Measurements from ENCODE around the gene TFDP1.

The TFDP1 gene

GRCh38 chr13:113650275-113650674 is 65.7 kb downstream of the TFDP1 start:
- no peak for DNase-seq (ENCODE audit: low read depth in 2 of 2)

- no peak for DNase-seq (ENCODE audit: low read depth in 2 of 2)
Observed at GRCh38 chr13:113650731-113651148, 66.2 kb downstream of the TFDP1 start.

- no peak for DNase-seq (ENCODE audit: low read depth in 2 of 2)
Observed at GRCh38 chr13:113651511-113652403, 67.2 kb downstream of the TFDP1 start.

GRCh38 chr13:113652404-113653263 is 68.1 kb downstream of the TFDP1 start:
- no peak for DNase-seq (ENCODE audit: low read depth in 2 of 2)

GRCh38 chr13:113653264-113654174 is 69.0 kb downstream of the TFDP1 start:
- DNase-seq (ENCODE audit: low read depth in 2 of 2): no peak

- DNase-seq (ENCODE audit: low read depth in 2 of 2): no peak
Observed at GRCh38 chr13:113654175-113654560, 69.6 kb downstream of the TFDP1 start.

GRCh38 chr13:113654591-113655345 is 70.2 kb downstream of the TFDP1 start:
- DNase-seq (ENCODE audit: low read depth in 2 of 2): no peak

- no peak for DNase-seq (ENCODE audit: low read depth in 2 of 2)
Observed at GRCh38 chr13:113655346-113656002, 70.9 kb downstream of the TFDP1 start.

GRCh38 chr13:113656003-113656588 is 71.5 kb downstream of the TFDP1 start:
- DNase-seq (ENCODE audit: low read depth in 2 of 2): no peak

- no peak for DNase-seq (ENCODE audit: low read depth in 2 of 2)
Observed at GRCh38 chr13:113656831-113657671, 72.5 kb downstream of the TFDP1 start.

- DNase-seq (ENCODE audit: low read depth in 2 of 2): no peak
Observed at GRCh38 chr13:113657851-113658741, 73.5 kb downstream of the TFDP1 start, which contains the start of gene ATP4B. ATP4B (minus strand) TSS chr13:113658198; CDS start chr13:113658144, 54 bp downstream.

- no peak for DNase-seq (ENCODE audit: low read depth in 2 of 2)
Observed at GRCh38 chr13:113658836-113659235, 74.3 kb downstream of the TFDP1 start.

GRCh38 chr13:113659337-113659736 is 74.8 kb downstream of the TFDP1 start:
- no peak for DNase-seq (ENCODE audit: low read depth in 2 of 2)

GRCh38 chr13:113660066-113660465 is 75.5 kb downstream of the TFDP1 start:
- DNase-seq (ENCODE audit: low read depth in 2 of 2): no peak

- DNase-seq (ENCODE audit: low read depth in 2 of 2): no peak
Observed at GRCh38 chr13:113661509-113661908, 77.0 kb downstream of the TFDP1 start.

GRCh38 chr13:113663934-113664333 is 79.4 kb downstream of the TFDP1 start:
- DNase-seq (ENCODE audit: low read depth in 2 of 2): no peak

GRCh38 chr13:113664751-113665596 is 80.4 kb downstream of the TFDP1 start:
- no peak for DNase-seq (ENCODE audit: low read depth in 2 of 2)
